PC-3 (cell line): Measurements from ENCODE around the gene AFF1. TPM values are rescaled to one million over a fixed set of nuclear protein-coding genes. Genes with fewer than 3 reads are reported as not detected.

Experiments used
- total RNA-seq: library from RNA; depleted of rRNA; stranded (reverse); fragments of >200 nt; gene quantifications from 2 replicates; pipeline ENCODE4 v1.2.3, GENCODE V29; 2014; rRNA removed

AFF1 gene
- total RNA-seq, 1 experiment from 2014 or later, result 8.1 TPM

Other genes with a start within 250 kb of the AFF1 start
- gene SLC10A6, start 85.6 kb upstream of the AFF1 start, total RNA-seq, result not detected in 2 replicates
- 1.8 and 2.0 TPM in 2 replicates for gene C4orf36, start 42.6 kb upstream of the AFF1 start, total RNA-seq